ENCODE measurements around the gene SYT8. TPM values are rescaled to one million over a fixed set of nuclear protein-coding genes. Genes with fewer than 3 reads are reported as not detected.

SYT8 gene
- total RNA-seq: 7.1 to 20.4 TPM (median 7.3 TPM) in 3 replicates
- long read RNA-seq, partial matches to known transcripts: 4 of 18 reads
- long read RNA-seq, other reads (novel, unspliced or antisense): 14 of 18 reads

GRCh38 chr11:1834779-1835670, at the start of gene SYT8:
SYT8 (plus strand) TSS chr11:1834990; CDS start chr11:1835106, 116 bp downstream.
- Mint-ChIP-seq H3K36me3 (ENCODE audit: low read depth) (no peaks in the 10 kb centered on the region), H3K4me1 (ENCODE audit: low read depth) (peaks cover 37% of the 10 kb centered on the region), H3K9me3 (ENCODE audit: low read depth) (no peaks in the 10 kb centered on the region), H3K27ac (ENCODE audit: unreplicated experiment) (no peak within 1 kb of the TSS), H3K4me3 (ENCODE audit: unreplicated experiment) (no peak within 1 kb of the TSS), H3K27me3 (ENCODE audit: low read depth) (no peaks in the 10 kb centered on the region)
- no peak for DNase-seq (ENCODE audit: low spot score)
- TF ChIP-seq CTCF (IDR thresholded peaks at IDR 0.05): no peak

GRCh38 chr11:1785749-1786413, 48.9 kb upstream of the SYT8 start:
- TF ChIP-seq CTCF (IDR thresholded peaks at IDR 0.05): no peak
- Mint-ChIP-seq H3K27ac (ENCODE audit: unreplicated experiment) (no peak overlapping the region), H3K4me3 (ENCODE audit: unreplicated experiment) (no peak overlapping the region), H3K27me3 (ENCODE audit: low read depth) (no peaks in the 10 kb centered on the region), H3K9me3 (ENCODE audit: low read depth) (peaks cover 9% of the 10 kb centered on the region), H3K36me3 (ENCODE audit: low read depth) (peaks cover 2% of the 10 kb centered on the region), H3K4me1 (ENCODE audit: low read depth) (peaks cover 20% of the 10 kb centered on the region)
- DNase-seq (ENCODE audit: low spot score): no peak

- DNase-seq (ENCODE audit: low spot score): no peak
- peaks cover 2% of the 10 kb centered on the region for H3K36me3 Mint-ChIP-seq (ENCODE audit: low read depth)
- H3K4me1 Mint-ChIP-seq (ENCODE audit: low read depth): peaks cover 20% of the 10 kb centered on the region
- no peak for TF ChIP-seq CTCF (IDR thresholded peaks at IDR 0.05)
- no peak overlapping the region for H3K27ac Mint-ChIP-seq (ENCODE audit: unreplicated experiment)
- H3K4me3 Mint-ChIP-seq (ENCODE audit: unreplicated experiment): no peak overlapping the region
- no peaks in the 10 kb centered on the region for H3K27me3 Mint-ChIP-seq (ENCODE audit: low read depth)
- H3K9me3 Mint-ChIP-seq (ENCODE audit: low read depth): peaks cover 9% of the 10 kb centered on the region
Observed at GRCh38 chr11:1786466-1786865, 48.3 kb upstream of the SYT8 start.

- H3K27ac Mint-ChIP-seq (ENCODE audit: unreplicated experiment): no peak overlapping the region
Observed at GRCh38 chr11:1791912-1792311, 42.9 kb upstream of the SYT8 start.

More at GRCh38 chr11:1791912-1792311, 42.9 kb upstream of the SYT8 start:
- Mint-ChIP-seq H3K36me3 (ENCODE audit: low read depth) (peaks cover 2% of the 10 kb centered on the region), H3K27me3 (ENCODE audit: low read depth) (peaks cover 9% of the 10 kb centered on the region), H3K4me3 (ENCODE audit: unreplicated experiment) (no peak overlapping the region), H3K9me3 (ENCODE audit: low read depth) (no peaks in the 10 kb centered on the region), H3K4me1 (ENCODE audit: low read depth) (peaks cover 31% of the 10 kb centered on the region)
- TF ChIP-seq CTCF (IDR thresholded peaks at IDR 0.05): no peak
- no peak for DNase-seq (ENCODE audit: low spot score)
